IMR-90 (cell line): ENCODE data around the gene ROCK1.
"Not testable (repeated sequence)": the region's sequence is repeated elsewhere in the genome, so short reads cannot be mapped to it uniquely, and the experiment has no call there.

Experiments
- CEBPB ChIP-seq: IDR thresholded peaks from 2 replicates; pipeline ENCODE4 v1.6.1; 2012; ENCODE audit warnings: low read depth, low read length, improper control_type of control experiment
- CTCF ChIP-seq: conservative IDR thresholded peaks from 2 replicates; pipeline ENCODE4 v1.5.1; 2012; ENCODE audit warnings: mild to moderate bottlenecking, low read depth, low read length, improper control_type of control experiment
- POLR2A ChIP-seq: IDR thresholded peaks from 2 replicates; pipeline ENCODE4 v1.6.1; 2012; ENCODE audit warnings: mild to moderate bottlenecking, low read depth, low read length
- RAD21 ChIP-seq: IDR thresholded peaks from 2 replicates; pipeline ENCODE4 v1.6.1; 2012; ENCODE audit warnings: low read length, improper control_type of control experiment
- SMC3 ChIP-seq: fragments of 150-350 bp; IDR thresholded peaks from 2 replicates; pipeline ENCODE4 v1.6.1; 2016; ENCODE audit warnings: low read depth, mild to moderate bottlenecking, antibody characterized with exemption, low read length, moderate library complexity

- not testable (repeated sequence) for TF ChIP-seq CTCF, RAD21, POLR2A, CEBPB, SMC3
Measured at GRCh38 chr18:21018257-21018656, 93.4 kb downstream of the ROCK1 start.
